GM19468 (cell line): ENCODE measurements around the gene FBXO17.
"Not testable (repeated sequence)": the region's sequence is repeated elsewhere in the genome, so short reads cannot be mapped to it uniquely, and the experiment has no call there.

Experiments used
- ATAC-seq: cut with Tn5 transposase; IDR thresholded peaks from one replicate; pipeline ENCODE4 v1.9.1; 2021; ENCODE audit warnings: mild to moderate bottlenecking, moderate library complexity, moderate number of reproducible peaks; ENCODE audit not compliant: unreplicated experiment; ENCODE audit errors: extremely low read depth

The FBXO17 gene

DNA sequence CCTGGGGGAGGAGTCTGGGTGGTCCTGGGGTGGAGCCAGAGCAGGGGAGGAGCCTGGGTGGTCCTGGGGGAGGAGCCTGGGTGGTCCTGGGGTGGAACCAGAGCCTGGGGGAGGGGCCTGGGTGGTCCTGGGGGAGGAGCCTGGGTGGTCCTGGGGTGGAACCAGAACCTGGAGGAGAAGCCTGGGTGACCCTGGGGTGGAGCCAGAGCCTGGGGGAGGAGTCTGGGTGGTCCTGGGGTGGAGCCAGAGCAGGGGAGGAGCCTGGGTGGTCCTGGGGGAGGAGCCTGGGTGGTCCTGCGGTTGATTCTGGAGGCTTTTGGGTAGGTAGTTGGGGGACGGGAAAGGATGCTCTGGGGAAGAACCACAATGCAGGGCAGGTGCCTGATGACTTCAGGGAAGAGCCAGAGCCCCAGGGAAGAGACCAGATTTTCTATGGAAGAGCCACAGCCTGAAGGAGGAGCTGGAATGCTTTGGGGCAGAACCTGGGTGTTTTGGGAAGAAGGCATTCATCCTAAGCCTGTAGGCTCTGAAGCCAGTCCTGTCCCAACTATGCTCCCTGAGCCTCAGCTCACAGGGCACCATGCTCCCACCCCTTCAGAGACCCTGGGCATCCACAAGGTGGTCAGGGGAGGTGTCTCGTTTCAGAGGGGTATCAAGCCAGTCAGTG, 29.8 kb downstream of the FBXO17 start:
- ATAC-seq: no peak

DNA sequence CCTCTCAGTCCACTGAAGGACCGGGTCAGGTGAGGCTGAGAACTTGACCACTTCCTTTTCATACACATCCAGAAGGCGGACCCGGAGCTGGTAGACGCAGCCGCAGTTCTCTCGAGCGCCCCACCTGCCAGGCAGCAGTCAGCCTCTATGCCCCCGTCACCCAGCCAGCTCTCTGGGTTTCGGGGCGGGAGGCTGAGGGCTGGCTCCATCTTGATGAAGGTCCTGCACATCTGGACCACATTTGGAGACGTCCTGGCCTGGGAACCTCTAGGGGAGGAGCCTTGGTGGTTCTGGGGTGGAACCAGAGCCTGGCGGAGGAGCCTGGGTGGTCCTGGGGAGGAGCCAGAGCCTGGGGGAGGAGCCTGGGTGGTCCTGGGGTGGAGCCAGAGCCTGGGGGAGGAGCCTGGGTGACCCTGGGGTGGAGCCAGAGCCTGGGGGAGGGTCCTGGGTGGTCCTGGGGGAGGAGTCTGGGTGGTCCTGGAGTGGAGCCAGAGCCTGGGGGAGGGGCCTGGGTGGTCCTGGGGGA, 30.5 kb downstream of the FBXO17 start:
- no peak for ATAC-seq

- no peak for ATAC-seq
Observed at GRCh38 chr19:38942471-38943181, 32.9 kb downstream of the FBXO17 start.

GRCh38 chr19:38941979-38942378, 33.6 kb downstream of the FBXO17 start:
- ATAC-seq: no peak

- ATAC-seq: not testable (repeated sequence)
Observed at GRCh38 chr19:38941466-38941865, 34.1 kb downstream of the FBXO17 start.

GRCh38 chr19:38939957-38940356, 35.6 kb downstream of the FBXO17 start:
- ATAC-seq: no peak

DNA sequence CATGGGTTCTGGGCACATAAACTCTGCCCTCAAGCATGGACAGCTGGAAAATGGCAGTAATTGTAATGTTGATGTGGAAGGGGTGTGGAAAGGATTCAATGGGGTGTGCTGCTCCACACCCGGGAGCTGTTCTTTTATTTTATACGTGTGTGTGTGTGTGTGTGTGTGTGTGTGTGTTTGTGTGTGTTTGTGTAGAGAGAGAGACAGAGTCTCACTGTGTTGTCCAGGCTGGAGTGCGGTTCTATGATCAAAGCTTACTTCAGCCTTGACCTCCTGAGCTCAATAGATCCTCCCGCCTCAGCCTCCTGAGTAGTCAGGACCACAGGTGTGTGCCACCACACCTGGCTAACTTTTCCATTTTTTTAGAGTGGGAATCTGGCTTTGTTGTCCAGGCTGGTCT, 42.0 kb downstream of the FBXO17 start:
- ATAC-seq: no peak

DNA sequence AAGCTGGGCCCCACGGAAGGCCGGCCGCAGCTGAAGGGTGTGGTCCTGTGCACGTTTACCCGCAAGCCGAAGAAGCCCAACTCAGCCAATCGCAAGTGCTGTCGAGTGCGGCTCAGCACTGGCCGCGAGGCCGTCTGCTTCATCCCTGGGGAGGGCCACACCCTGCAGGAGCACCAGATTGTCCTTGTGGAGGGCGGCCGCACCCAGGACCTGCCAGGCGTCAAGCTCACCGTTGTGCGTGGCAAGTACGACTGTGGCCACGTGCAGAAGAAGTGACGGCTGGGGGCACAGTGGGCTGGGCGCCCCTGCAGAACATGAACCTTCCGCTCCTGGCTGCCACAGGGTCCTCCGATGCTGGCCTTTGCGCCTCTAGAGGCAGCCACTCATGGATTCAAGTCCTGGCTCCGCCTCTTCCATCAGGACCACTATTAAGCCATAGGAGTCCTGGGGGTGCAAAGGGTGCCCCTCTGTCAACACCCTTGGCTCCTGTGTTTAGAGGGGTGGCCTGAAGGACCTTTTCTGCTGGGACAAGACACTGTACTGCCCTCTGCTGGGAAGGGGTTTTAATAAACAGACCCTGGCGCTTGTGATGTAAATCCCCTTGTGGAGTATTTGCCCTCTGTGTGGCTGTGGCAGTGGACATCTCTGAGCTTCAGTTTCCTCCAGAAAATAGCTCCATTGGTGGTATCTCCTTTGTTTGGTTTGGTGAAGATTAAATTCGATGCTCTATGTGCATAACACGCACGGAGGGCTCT, 42.9 kb downstream of the FBXO17 start:
- no peak for ATAC-seq

- no peak for ATAC-seq
Observed at GRCh38 chr19:38931521-38931793, 44.1 kb downstream of the FBXO17 start.

DNA sequence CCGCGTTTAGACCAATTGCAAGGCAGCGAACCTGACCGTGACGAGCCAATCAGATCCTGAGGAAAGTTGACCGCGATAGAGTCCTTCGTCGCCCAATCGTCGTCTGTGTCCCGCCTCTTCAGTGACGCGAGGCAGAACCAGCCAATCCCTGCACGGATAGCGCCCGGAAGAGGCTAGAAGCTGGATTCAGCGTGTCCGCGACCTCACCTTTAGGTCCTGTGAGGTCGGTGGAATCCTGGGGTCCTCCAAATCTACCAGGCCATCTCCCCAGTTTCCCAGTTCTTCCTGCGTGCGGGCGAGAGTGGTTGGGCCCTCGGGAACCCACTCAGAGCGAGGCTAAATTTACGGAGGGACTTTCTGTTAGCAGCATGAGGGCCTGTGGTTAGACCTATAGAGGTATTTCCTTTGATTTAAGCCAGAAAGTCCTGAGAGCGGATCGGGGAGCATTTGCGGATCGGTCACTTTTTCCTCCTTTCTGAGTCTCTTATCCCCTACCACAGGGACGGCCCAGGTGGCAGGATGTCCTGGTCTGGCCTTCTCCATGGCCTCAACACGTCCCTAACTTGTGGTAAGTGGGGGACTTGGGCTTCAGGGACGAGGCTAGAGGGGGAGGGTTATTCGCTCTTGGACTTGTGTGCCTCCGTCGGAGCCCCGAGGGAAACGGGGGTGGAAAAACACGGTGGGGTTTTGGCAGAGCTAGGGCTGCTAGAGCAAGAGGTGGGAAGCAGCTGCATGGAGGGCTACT, 44.6 kb downstream of the FBXO17 start, which contains the start of gene MRPS12:
MRPS12 (plus strand) TSS at position 169 of the 745 bp plus-strand sequence; CDS start at position 520, 351 bp downstream.
- peak; percentile 84 for ATAC-seq

GRCh38 chr19:38929929-38930775, 45.4 kb downstream of the FBXO17 start, which contains the start of gene SARS2:
Gene SARS2, minus strand, starts transcription at chr19:38930763. Its CDS starts 27 bp downstream, at chr19:38930736.
- ATAC-seq: peak; percentile 55

- ATAC-seq: no peak
Observed at GRCh38 chr19:38928391-38929001, 47.0 kb downstream of the FBXO17 start.

GRCh38 chr19:38924388-38924787, 51.2 kb downstream of the FBXO17 start:
- no peak for ATAC-seq

DNA sequence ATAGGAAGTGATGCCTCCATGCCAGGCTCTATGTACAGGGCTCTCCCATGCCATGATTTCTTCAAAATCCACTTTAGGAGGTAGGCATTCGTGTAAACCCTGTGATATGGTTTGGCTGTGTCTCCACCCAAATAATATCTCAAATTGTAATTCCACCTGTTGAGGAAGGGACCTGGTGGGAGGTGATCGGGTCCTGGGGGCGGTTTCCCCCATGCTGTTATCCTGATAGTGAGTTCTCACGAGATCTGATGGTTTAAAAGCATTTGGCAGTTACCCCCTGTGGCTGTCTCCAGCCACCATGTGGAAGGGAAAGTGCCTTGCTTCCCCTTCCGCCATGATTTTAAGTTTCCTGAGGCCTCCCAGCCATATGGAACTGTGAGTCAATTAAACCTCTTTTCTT, 53.1 kb downstream of the FBXO17 start:
- ATAC-seq: no peak

DNA sequence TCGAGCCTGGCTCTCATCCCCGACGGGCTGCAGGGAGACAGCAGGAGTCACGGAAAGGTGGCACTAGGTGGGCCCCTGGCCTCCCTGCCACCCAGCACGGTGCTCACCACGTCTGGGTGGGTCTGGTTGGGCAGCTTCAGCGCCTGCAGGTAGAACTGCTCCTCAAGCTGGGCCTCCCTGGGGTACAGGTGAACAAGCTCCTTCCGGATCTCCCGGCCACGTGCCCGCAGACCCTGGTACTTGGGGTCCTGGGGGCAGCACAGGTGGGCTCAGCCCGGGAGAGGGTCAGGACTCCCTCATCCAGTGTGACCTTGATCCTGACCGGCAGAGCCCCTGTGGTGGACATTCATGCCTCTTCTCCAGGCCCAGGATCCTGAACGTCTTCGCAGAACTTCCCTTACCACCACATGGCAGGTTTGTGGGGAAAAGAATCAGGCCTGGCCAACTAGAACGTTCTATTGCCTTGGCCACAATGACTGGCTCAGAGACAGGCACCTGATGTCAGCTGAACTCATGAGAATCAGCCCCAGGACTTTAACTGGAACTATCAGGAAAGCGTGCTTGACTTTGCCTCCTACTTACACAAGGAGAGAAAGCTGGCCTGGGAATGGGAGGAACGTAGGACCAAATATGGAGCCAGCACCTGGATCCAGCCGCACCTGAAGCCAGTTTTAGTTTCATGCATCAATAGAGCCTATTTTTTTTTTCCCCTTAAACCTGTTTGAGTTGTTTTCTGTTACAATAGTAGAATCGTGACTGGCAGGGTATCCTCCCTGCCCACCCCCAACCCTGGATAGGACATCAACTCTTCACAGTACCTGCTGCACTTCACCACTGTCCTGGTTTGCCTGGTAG, 53.9 kb downstream of the FBXO17 start:
- no peak for ATAC-seq

DNA sequence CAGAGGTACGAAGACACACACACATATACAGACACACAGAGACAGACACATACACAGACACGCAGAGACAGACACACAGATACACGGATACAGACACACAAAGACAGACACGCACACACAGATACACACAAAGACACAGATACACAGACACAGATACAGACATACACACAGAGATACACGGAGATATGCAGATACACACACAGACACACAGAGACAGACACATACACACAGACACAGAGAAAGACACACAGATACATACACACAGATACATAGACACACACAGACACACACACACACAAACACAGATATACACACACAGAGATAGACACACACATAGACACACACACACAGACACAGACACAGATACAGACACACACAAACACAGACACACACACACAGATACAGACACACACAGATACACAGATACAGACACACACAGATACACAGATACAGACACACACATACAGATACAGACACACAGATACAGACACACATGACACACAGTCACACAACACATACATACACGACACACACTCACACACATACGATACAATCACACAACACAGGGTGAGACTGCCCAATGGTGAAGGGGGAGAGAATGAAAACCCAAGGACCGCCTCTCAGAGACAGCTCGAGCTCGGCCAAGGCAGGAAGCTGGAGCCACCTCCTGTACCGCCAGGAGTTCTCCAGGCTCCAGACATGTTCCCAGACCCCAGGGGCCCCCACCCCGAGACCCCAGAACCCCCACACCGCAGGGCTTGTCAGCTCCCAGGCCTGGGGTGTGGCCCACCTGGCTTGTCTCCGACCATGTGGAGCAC, 54.7 kb downstream of the FBXO17 start:
- ATAC-seq: no peak
